Stimulated activated CD8-positive, alpha-beta memory T cell treated with anti-CD3 and anti-CD28 coated beads, Interleukin-4, amount 100 ng/mL, for 24 hours (primary cell): ENCODE results near the gene IL36RN.

ENCODE experiments used
- DNase-seq: peaks from one replicate; pipeline ENCODE4 v3.0.0-alpha.2; 2020; ENCODE audit warnings: low read depth

Gene IL36RN

GRCh38 chr2:113058998-113059960 lies at the start of gene IL36RN:
TSS of gene IL36RN (plus strand) at chr2:113059198. CDS start at chr2:113059439, 241 bp downstream.
- no peak for DNase-seq

- DNase-seq, result no peak
Observed at GRCh38 chr2:113009622-113010021, 49.4 kb upstream of the IL36RN start.

- no peak for DNase-seq
Observed at GRCh38 chr2:113010088-113010487, 48.9 kb upstream of the IL36RN start.

GRCh38 chr2:113011108-113011507 lies 47.9 kb upstream of the IL36RN start:
- DNase-seq, result no peak

- no peak for DNase-seq
Observed at GRCh38 chr2:113012436-113013335, 46.3 kb upstream of the IL36RN start.

- no peak for DNase-seq
Observed at GRCh38 chr2:113013336-113013661, 45.7 kb upstream of the IL36RN start.

GRCh38 chr2:113014067-113014466 lies 44.9 kb upstream of the IL36RN start:
- no peak for DNase-seq

GRCh38 chr2:113015042-113015441 lies 44.0 kb upstream of the IL36RN start:
- no peak for DNase-seq

- no peak for DNase-seq
Observed at GRCh38 chr2:113015655-113016054, 43.3 kb upstream of the IL36RN start.

GRCh38 chr2:113018509-113018908 lies 40.5 kb upstream of the IL36RN start:
- no peak for DNase-seq

GRCh38 chr2:113021312-113021711 lies 37.7 kb upstream of the IL36RN start:
- DNase-seq, result no peak

- DNase-seq, result no peak
Observed at GRCh38 chr2:113024764-113025163, 34.2 kb upstream of the IL36RN start.

GRCh38 chr2:113025737-113026136 lies 33.3 kb upstream of the IL36RN start:
- no peak for DNase-seq

- DNase-seq, result no peak
Observed at GRCh38 chr2:113027691-113028090, 31.3 kb upstream of the IL36RN start.

GRCh38 chr2:113028112-113028511 lies 30.9 kb upstream of the IL36RN start:
- DNase-seq, result no peak

GRCh38 chr2:113032737-113033136 lies 26.3 kb upstream of the IL36RN start:
- DNase-seq, result no peak

- DNase-seq, result no peak
Observed at GRCh38 chr2:113034016-113034415, 25.0 kb upstream of the IL36RN start.

- no peak for DNase-seq
Observed at GRCh38 chr2:113036763-113037162, 22.2 kb upstream of the IL36RN start.

- DNase-seq, result no peak
Observed at GRCh38 chr2:113038291-113038690, 20.7 kb upstream of the IL36RN start.

- DNase-seq, result no peak
Observed at GRCh38 chr2:113039158-113039557, 19.8 kb upstream of the IL36RN start.

- DNase-seq, result no peak
Observed at GRCh38 chr2:113039719-113040118, 19.3 kb upstream of the IL36RN start.

GRCh38 chr2:113041871-113042270 lies 17.1 kb upstream of the IL36RN start:
- DNase-seq, result no peak

GRCh38 chr2:113046465-113046864 lies 12.5 kb upstream of the IL36RN start:
- DNase-seq, result no peak
